Esophagus squamous epithelium (tissue), 5 donors: ENCODE results near the gene CAND1. TPM values are rescaled to one million over a fixed set of nuclear protein-coding genes. Genes with fewer than 3 reads are reported as not detected.

Experiments
- DNase-seq: peaks from one replicate; lab custom pipeline; 2025; lab: John Stamatoyannopoulos, UW
- H3K27ac ChIP-seq, 4 donors: fragments of 200-600 bp; sonication (generic); one replicate each; pipeline ENCODE4 v1.5.1; 2016 to 2019; ENCODE audit warnings: mild to moderate bottlenecking in 1 of 4
- H3K27me3 ChIP-seq, 4 donors: fragments of 200-600 bp; sonication (generic); 1 replicate in 3 of 4; 2 replicates in 1 of 4; pipeline versions ENCODE4 v1.5.1 to v1.6.0; 2017 to 2021; ENCODE audit warnings: antibody characterized with exemption in 1 of 4
- H3K36me3 ChIP-seq, 3 donors: fragments of 200-600 bp; sonication (generic); one replicate each; pipeline ENCODE4 v1.5.1; 2016 to 2019
- H3K4me1 ChIP-seq, 3 donors: fragments of 200-600 bp; sonication (generic); one replicate each; pipeline ENCODE4 v1.5.1; 2017 to 2019
- H3K4me3 ChIP-seq, 4 donors: fragments of 200-600 bp; sonication (generic); 1 replicate in 3 of 4; 2 replicates in 1 of 4; pipeline ENCODE4 v1.5.1; 2016 to 2019; ENCODE audit warnings: mild to moderate bottlenecking in 2 of 4, moderate library complexity in 1 of 4
- H3K9me3 ChIP-seq, 3 donors: fragments of 200-600 bp; sonication (generic); one replicate each; pipeline ENCODE4 v1.5.1; 2016 to 2019
- CTCF ChIP-seq, 6 experiments: fragments of 450-650 bp in 4 of 6; fragments of 200-600 bp in 2 of 6; sonication (generic) in 2 of 6; IDR thresholded peaks; one replicate each; pipeline ENCODE4 v1.5.1; 2016 to 2019; ENCODE audit warnings: antibody characterized with exemption in 6 of 6, mild to moderate bottlenecking in 4 of 6, moderate library complexity in 4 of 6
- POLR2A ChIP-seq, 4 donors: fragments of 450-650 bp; IDR thresholded peaks; one replicate each; pipeline ENCODE4 v1.6.1; 2017; ENCODE audit warnings: antibody characterized with exemption in 4 of 4, mild to moderate bottlenecking in 4 of 4, moderate library complexity in 3 of 4
- WGBS, 2 donors: methylation state at CpG; one replicate each; pipeline ENCODE4 v1.1.5; 2018; 5-methylcytosine and 5-hydroxymethylcytosine counted together
- intact Hi-C: fragments of 100-400 bp; cut with DNase I; formaldehyde crosslinking; loops from one replicate; pipeline ENCODE4 v1.15.0; 2022
- total RNA-seq, 4 donors: library from RNA; depleted of rRNA; stranded (reverse); fragments of >200 nt; gene quantifications; one replicate each; pipeline ENCODE4 v1.1.0, GENCODE V29; 2016
- donor health status: DM: yes; HTN: yes; CAD: no.

Gene CAND1
- total RNA-seq, 4 donors from 2014 or later = 42.1 to 77.6 (median 64.5) TPM

- peak overlapping the region in 1 of 4 donors; percentile 98 for H3K4me3 ChIP-seq
- no peaks in the 10 kb centered on the region for H3K9me3 ChIP-seq
- TF ChIP-seq POLR2A (IDR thresholded peaks at IDR 0.05) = no peak
- TF ChIP-seq CTCF (IDR thresholded peaks at IDR 0.05) = no peak
- 29 to 41% methylated on average over 1 of the region's 1 CpG for WGBS, 2 donors
- intact Hi-C loops = no loop called here
- H3K36me3 ChIP-seq = no peaks in the 10 kb centered on the region
- H3K27me3 ChIP-seq = no peaks in the 10 kb centered on the region
- peak overlapping the region in 2 of 4 donors; percentile 98 to 99 for H3K27ac ChIP-seq
- no peak for DNase-seq
- H3K4me1 ChIP-seq = peaks cover 0 to 78% (median 48%) of the 10 kb centered on the region in 3 donors
These were observed 2.8 kb downstream of the CAND1 start for GRCh38 chr12:67271976-67272375.

- Histone ChIP-seq H3K9me3 (no peaks in the 10 kb centered on the region), H3K27me3 (no peaks in the 10 kb centered on the region), H3K36me3 (peaks cover 0 to 5% (median 0%) of the 10 kb centered on the region in 3 donors), H3K4me1 (peaks cover 0 to 86% (median 47%) of the 10 kb centered on the region in 3 donors), H3K27ac (no peak overlapping the region), H3K4me3 (no peak overlapping the region)
- no peak for DNase-seq
- TF ChIP-seq CTCF (IDR thresholded peaks at IDR 0.05) (no peak), POLR2A (IDR thresholded peaks at IDR 0.05) (no peak)
- 23 to 24% methylated on average over 3 of the region's 3 CpGs for WGBS, 2 donors
- intact Hi-C loops = no loop called here
These were observed 5.0 kb downstream of the CAND1 start for GRCh38 chr12:67274186-67274585.

GRCh38 chr12:67275380-67275913 lies 6.3 kb downstream of the CAND1 start:
- no peaks in the 10 kb centered on the region for H3K27me3 ChIP-seq
- H3K27ac ChIP-seq = no peak overlapping the region
- TF ChIP-seq POLR2A (IDR thresholded peaks at IDR 0.05) (no peak), CTCF (IDR thresholded peaks at IDR 0.05) (no peak)
- DNase-seq = no peak
- intact Hi-C loops = no loop called here
- peaks cover 0 to 97% (median 53%) of the 10 kb centered on the region in 3 donors for H3K4me1 ChIP-seq
- no peaks in the 10 kb centered on the region for H3K9me3 ChIP-seq
- H3K4me3 ChIP-seq = no peak overlapping the region
- WGBS, 2 donors = 65 to 74% methylated on average over 6 of the region's 6 CpGs
- H3K36me3 ChIP-seq = peaks cover 0 to 5% (median 0%) of the 10 kb centered on the region in 3 donors

- TF ChIP-seq CTCF (IDR thresholded peaks at IDR 0.05) (no peak), POLR2A (IDR thresholded peaks at IDR 0.05) (no peak)
- DNase-seq = no peak
- H3K27ac ChIP-seq = no peak overlapping the region
- no peak overlapping the region for H3K4me3 ChIP-seq
- H3K9me3 ChIP-seq = no peaks in the 10 kb centered on the region
- H3K36me3 ChIP-seq = peaks cover 0 to 5% (median 0%) of the 10 kb centered on the region in 3 donors
- intact Hi-C loops = no loop called here
- no peaks in the 10 kb centered on the region for H3K27me3 ChIP-seq
- peaks cover 0 to 97% (median 48%) of the 10 kb centered on the region in 3 donors for H3K4me1 ChIP-seq
- WGBS, 2 donors = 62 to 75% methylated on average over 3 of the region's 3 CpGs
These were observed 7.3 kb downstream of the CAND1 start for GRCh38 chr12:67276421-67276820.

- TF ChIP-seq CTCF (IDR thresholded peaks at IDR 0.05) (no peak), POLR2A (IDR thresholded peaks at IDR 0.05) (no peak)
- intact Hi-C loops = no loop called here
- Histone ChIP-seq H3K4me3 (no peak overlapping the region), H3K36me3 (peaks cover 0 to 31% (median 0%) of the 10 kb centered on the region in 3 donors), H3K4me1 (peaks cover 0 to 65% (median 26%) of the 10 kb centered on the region in 3 donors), H3K27ac (no peak overlapping the region), H3K27me3 (no peaks in the 10 kb centered on the region), H3K9me3 (no peaks in the 10 kb centered on the region)
- no peak for DNase-seq
- 38 to 61% methylated on average over 1 of the region's 1 CpG for WGBS, 2 donors
These were observed 10.5 kb downstream of the CAND1 start for GRCh38 chr12:67279637-67280036.
